CD4-positive, CD25-positive, alpha-beta regulatory T cell (primary cell): ENCODE data around the gene PLAGL2. TPM values are rescaled to one million over a fixed set of nuclear protein-coding genes. Genes with fewer than 3 reads are reported as not detected.

Experiments used
- ATAC-seq, 2 donors: fragments of 150-1000 bp; cut with Tn5 transposase; one replicate each; pipeline ENCODE4 v1.10.0; 2021; ENCODE audit warnings: low read depth in 2 of 2, moderate number of reproducible peaks in 2 of 2, moderate library complexity in 1 of 2
- DNase-seq, 3 donors: peaks; one replicate each; pipeline versions ENCODE4 v3.0.0 to v3.0.0-alpha.2; 2012 to 2022; ENCODE audit warnings: mixed read lengths in 1 of 3
- H3K27ac ChIP-seq: one replicate; pipeline ENCODE4 v1.7.0; 2013; ENCODE audit warnings: mild to moderate bottlenecking, low read length; ENCODE audit not compliant: insufficient read depth, poor library complexity, severe bottlenecking
- H3K27me3 ChIP-seq: one replicate; pipeline ENCODE4 v1.7.0; 2013; ENCODE audit warnings: low read length; ENCODE audit not compliant: control insufficient read depth, insufficient read depth
- H3K36me3 ChIP-seq: one replicate; pipeline ENCODE4 v1.7.0; 2013; ENCODE audit warnings: mild to moderate bottlenecking, low read length, moderate library complexity; ENCODE audit not compliant: control insufficient read depth, insufficient read depth
- H3K4me1 ChIP-seq: 2 replicates; pipeline ENCODE4 v1.7.0; 2013; ENCODE audit warnings: mild to moderate bottlenecking, low read length; ENCODE audit not compliant: insufficient read depth, control insufficient read depth, poor library complexity, severe bottlenecking
- H3K4me3 ChIP-seq: one replicate; pipeline ENCODE4 v1.7.0; 2013; ENCODE audit warnings: low read depth, mild to moderate bottlenecking, low read length, moderate library complexity
- H3K9me3 ChIP-seq, 2 experiments: 1 replicate in 1 of 2; 2 replicates in 1 of 2; pipeline ENCODE4 v1.7.0; 2013; ENCODE audit warnings: low read length in 2 of 2, mild to moderate bottlenecking in 1 of 2, moderate library complexity in 1 of 2; ENCODE audit not compliant: control insufficient read depth in 2 of 2
- H3K27ac Mint-ChIP-seq, 3 donors: one replicate each; pipeline ENCODE4 v1.8.0; 2020 to 2022; ENCODE audit warnings: mild to moderate bottlenecking in 3 of 3, mixed read lengths in 3 of 3, moderate library complexity in 2 of 3
- H3K27me3 Mint-ChIP-seq: one replicate; pipeline ENCODE4 v1.8.0; 2022; ENCODE audit warnings: mild to moderate bottlenecking, mixed read lengths
- H3K36me3 Mint-ChIP-seq: one replicate; pipeline ENCODE4 v1.8.0; 2020; ENCODE audit warnings: mixed read lengths
- H3K4me1 Mint-ChIP-seq, 4 donors: one replicate each; pipeline ENCODE4 v1.8.0; 2020 to 2022; ENCODE audit warnings: mixed read lengths in 4 of 4, mild to moderate bottlenecking in 1 of 4
- H3K4me3 Mint-ChIP-seq, 4 donors: one replicate each; pipeline ENCODE4 v1.8.0; 2020 to 2022; ENCODE audit warnings: mild to moderate bottlenecking in 4 of 4, mixed read lengths in 4 of 4, moderate library complexity in 3 of 4
- H3K9me3 Mint-ChIP-seq, 7 donors: one replicate each; pipeline ENCODE4 v1.8.0; 2020 to 2022; ENCODE audit warnings: mixed read lengths in 7 of 7, mild to moderate bottlenecking in 3 of 7, moderate library complexity in 2 of 7
- polyA plus RNA-seq, 4 donors: library from polyadenylated mRNA; unstranded; fragments of 300-500 nt; fragmentation: Illumina TruSeq; gene quantifications; one replicate each; pipeline ENCODE4 v1.2.3, GENCODE V29; 2021
- total RNA-seq: library from RNA; stranded (reverse); gene quantifications from one replicate; pipeline ENCODE4 v1.2.3, GENCODE V29; 2022

PLAGL2 gene
- total and polyA plus RNA-seq, 5 donors from 2014 or later: 2.8 to 22.9 (median 4.4) TPM

- H3K9me3 Mint-ChIP-seq: no peaks in the 10 kb centered on the region
- Histone ChIP-seq H3K36me3 (peaks cover 25% of the 10 kb centered on the region), H3K9me3 (no peaks in the 10 kb centered on the region), H3K4me1 (peaks cover 19% of the 10 kb centered on the region), H3K27ac (no peak overlapping the region), H3K4me3 (no peak overlapping the region), H3K27me3 (no peaks in the 10 kb centered on the region)
- no peak overlapping the region for H3K4me3 Mint-ChIP-seq
- peak overlapping the region in 2 of 3 donors; percentile 53 to 72 for H3K27ac Mint-ChIP-seq
- H3K36me3 Mint-ChIP-seq: peaks cover 52% of the 10 kb centered on the region
- DNase-seq (no peak), ATAC-seq (no peak)
- H3K4me1 Mint-ChIP-seq: peaks cover 12 to 37% (median 21%) of the 10 kb centered on the region in 4 donors
- no peaks in the 10 kb centered on the region for H3K27me3 Mint-ChIP-seq
These were observed 27.9 kb upstream of the PLAGL2 start for GRCh38 chr20:32235331-32236047.

GRCh38 chr20:32234135-32234808 lies 26.7 kb upstream of the PLAGL2 start:
- H3K4me1 ChIP-seq: peaks cover 19% of the 10 kb centered on the region
- Mint-ChIP-seq H3K4me3 (no peak overlapping the region), H3K9me3 (no peaks in the 10 kb centered on the region), H3K4me1 (peaks cover 14 to 37% (median 21%) of the 10 kb centered on the region in 4 donors), H3K27ac (peak overlapping the region in 2 of 3 donors; percentile 26 to 71), H3K36me3 (peaks cover 54% of the 10 kb centered on the region), H3K27me3 (no peaks in the 10 kb centered on the region)
- H3K27ac ChIP-seq: no peak overlapping the region
- no peaks in the 10 kb centered on the region for H3K9me3 ChIP-seq
- H3K36me3 ChIP-seq: peaks cover 25% of the 10 kb centered on the region
- H3K27me3 ChIP-seq: no peaks in the 10 kb centered on the region
- no peak overlapping the region for H3K4me3 ChIP-seq
- no peak for DNase-seq
- ATAC-seq: no peak

GRCh38 chr20:32233286-32233685 lies 25.7 kb upstream of the PLAGL2 start:
- peaks cover 57% of the 10 kb centered on the region for H3K36me3 Mint-ChIP-seq
- H3K4me3 Mint-ChIP-seq: no peak overlapping the region
- peaks cover 15 to 37% (median 25%) of the 10 kb centered on the region in 4 donors for H3K4me1 Mint-ChIP-seq
- Histone ChIP-seq H3K9me3 (no peaks in the 10 kb centered on the region), H3K27me3 (no peaks in the 10 kb centered on the region), H3K36me3 (peaks cover 34% of the 10 kb centered on the region), H3K4me3 (no peak overlapping the region), H3K4me1 (peaks cover 19% of the 10 kb centered on the region), H3K27ac (peak overlapping the region; percentile 72)
- DNase-seq (no peak), ATAC-seq (no peak)
- peak overlapping the region in 2 of 3 donors; percentile 81 to 94 for H3K27ac Mint-ChIP-seq
- H3K27me3 Mint-ChIP-seq: no peaks in the 10 kb centered on the region
- H3K9me3 Mint-ChIP-seq: no peaks in the 10 kb centered on the region

- ATAC-seq: no peak
- Histone ChIP-seq H3K4me3 (peak overlapping the region; percentile 42), H3K36me3 (peaks cover 39% of the 10 kb centered on the region), H3K4me1 (peaks cover 19% of the 10 kb centered on the region), H3K27me3 (no peaks in the 10 kb centered on the region), H3K9me3 (no peaks in the 10 kb centered on the region), H3K27ac (peak overlapping the region; percentile 72)
- Mint-ChIP-seq H3K4me3 (peak overlapping the region in 3 of 4 donors; percentile 3 to 82 (median 66)), H3K27ac (peak overlapping the region; percentile 94 to 99 (median 97)), H3K4me1 (peaks cover 15 to 37% (median 25%) of the 10 kb centered on the region in 4 donors), H3K9me3 (no peaks in the 10 kb centered on the region), H3K36me3 (peaks cover 56% of the 10 kb centered on the region), H3K27me3 (no peaks in the 10 kb centered on the region)
- no peak for DNase-seq
These were observed 24.9 kb upstream of the PLAGL2 start for GRCh38 chr20:32232326-32232886.

GRCh38 chr20:32231847-32232246 lies 24.3 kb upstream of the PLAGL2 start:
- Histone ChIP-seq H3K4me1 (peaks cover 19% of the 10 kb centered on the region), H3K9me3 (no peaks in the 10 kb centered on the region), H3K36me3 (peaks cover 44% of the 10 kb centered on the region), H3K27me3 (no peaks in the 10 kb centered on the region), H3K4me3 (peak overlapping the region; percentile 15), H3K27ac (peak overlapping the region; percentile 72)
- ATAC-seq: peak; percentile 90 to 93
- Mint-ChIP-seq H3K4me3 (peak overlapping the region; percentile 3 to 82 (median 38)), H3K27ac (peak overlapping the region; percentile 94 to 99 (median 97)), H3K9me3 (no peaks in the 10 kb centered on the region), H3K27me3 (no peaks in the 10 kb centered on the region), H3K4me1 (peaks cover 14 to 37% (median 23%) of the 10 kb centered on the region in 4 donors), H3K36me3 (peaks cover 51% of the 10 kb centered on the region)
- DNase-seq: peak; percentile 12 to 86 (median 58)

GRCh38 chr20:32231245-32231644 lies 23.7 kb upstream of the PLAGL2 start:
- peaks cover 19% of the 10 kb centered on the region for H3K4me1 ChIP-seq
- peaks cover 44% of the 10 kb centered on the region for H3K36me3 ChIP-seq
- DNase-seq (no peak), ATAC-seq (no peak)
- no peaks in the 10 kb centered on the region for H3K9me3 ChIP-seq
- Mint-ChIP-seq H3K36me3 (peaks cover 46% of the 10 kb centered on the region), H3K27me3 (no peaks in the 10 kb centered on the region), H3K4me3 (no peak overlapping the region), H3K9me3 (no peaks in the 10 kb centered on the region), H3K4me1 (peaks cover 14 to 35% (median 24%) of the 10 kb centered on the region in 4 donors), H3K27ac (peak overlapping the region; percentile 94 to 99 (median 97))
- no peak overlapping the region for H3K4me3 ChIP-seq
- no peaks in the 10 kb centered on the region for H3K27me3 ChIP-seq
- H3K27ac ChIP-seq: peak overlapping the region; percentile 72

GRCh38 chr20:32230707-32231106 lies 23.2 kb upstream of the PLAGL2 start:
- DNase-seq (no peak), ATAC-seq (no peak)
- peaks cover 14 to 34% (median 25%) of the 10 kb centered on the region in 4 donors for H3K4me1 Mint-ChIP-seq
- Histone ChIP-seq H3K9me3 (no peaks in the 10 kb centered on the region), H3K4me1 (peaks cover 19% of the 10 kb centered on the region), H3K27ac (no peak overlapping the region), H3K4me3 (no peak overlapping the region), H3K27me3 (no peaks in the 10 kb centered on the region), H3K36me3 (peaks cover 44% of the 10 kb centered on the region)
- no peaks in the 10 kb centered on the region for H3K27me3 Mint-ChIP-seq
- peaks cover 44% of the 10 kb centered on the region for H3K36me3 Mint-ChIP-seq
- H3K27ac Mint-ChIP-seq: peak overlapping the region in 1 of 3 donors; percentile 94
- no peak overlapping the region for H3K4me3 Mint-ChIP-seq
- no peaks in the 10 kb centered on the region for H3K9me3 Mint-ChIP-seq
